ENCODE measurements around the gene DYNC1LI1. TPM values are rescaled to one million over a fixed set of nuclear protein-coding genes. Genes with fewer than 3 reads are reported as not detected.

DYNC1LI1 gene
- total RNA-seq, 1 experiment from 2014 or later: 41.1 TPM

GRCh38 chr3:32501783-32502117 is 68.9 kb downstream of the DYNC1LI1 start:
- in situ Hi-C loops (cut with HindIII; ENCODE audit: low pct_unique_long_range_greater_than_20kb, low sequenced_read_pairs): no loop called here
- DNase-seq (ENCODE audit: low read depth): no peak

GRCh38 chr3:32500880-32501782 is 69.5 kb downstream of the DYNC1LI1 start:
- DNase-seq (ENCODE audit: low read depth): no peak
- in situ Hi-C loops (cut with HindIII; ENCODE audit: low pct_unique_long_range_greater_than_20kb, low sequenced_read_pairs): no loop called here

GRCh38 chr3:32500231-32500630 is 70.4 kb downstream of the DYNC1LI1 start:
- in situ Hi-C loops (cut with HindIII; ENCODE audit: low pct_unique_long_range_greater_than_20kb, low sequenced_read_pairs): no loop called here
- no peak for DNase-seq (ENCODE audit: low read depth)

- DNase-seq (ENCODE audit: low read depth): no peak
- in situ Hi-C loops (cut with HindIII; ENCODE audit: low pct_unique_long_range_greater_than_20kb, low sequenced_read_pairs): no loop called here
These were observed 71.1 kb downstream of the DYNC1LI1 start for GRCh38 chr3:32499585-32499984.

- DNase-seq (ENCODE audit: low read depth): no peak
- in situ Hi-C loops (cut with HindIII; ENCODE audit: low pct_unique_long_range_greater_than_20kb, low sequenced_read_pairs): no loop called here
These were observed 71.7 kb downstream of the DYNC1LI1 start for GRCh38 chr3:32498992-32499391.

GRCh38 chr3:32498252-32498651 is 72.4 kb downstream of the DYNC1LI1 start:
- in situ Hi-C loops (cut with HindIII; ENCODE audit: low pct_unique_long_range_greater_than_20kb, low sequenced_read_pairs): no loop called here
- DNase-seq (ENCODE audit: low read depth): no peak

- in situ Hi-C loops (cut with HindIII; ENCODE audit: low pct_unique_long_range_greater_than_20kb, low sequenced_read_pairs): no loop called here
- no peak for DNase-seq (ENCODE audit: low read depth)
These were observed 75.0 kb downstream of the DYNC1LI1 start for GRCh38 chr3:32495609-32496008.

- no peak for DNase-seq (ENCODE audit: low read depth)
- in situ Hi-C loops (cut with HindIII; ENCODE audit: low pct_unique_long_range_greater_than_20kb, low sequenced_read_pairs): no loop called here
These were observed 75.6 kb downstream of the DYNC1LI1 start for GRCh38 chr3:32495085-32495484.

GRCh38 chr3:32493437-32494414 is 76.9 kb downstream of the DYNC1LI1 start:
- in situ Hi-C loops (cut with HindIII; ENCODE audit: low pct_unique_long_range_greater_than_20kb, low sequenced_read_pairs): no loop called here
- peak; percentile 25 for DNase-seq (ENCODE audit: low read depth)

- in situ Hi-C loops (cut with HindIII; ENCODE audit: low pct_unique_long_range_greater_than_20kb, low sequenced_read_pairs): no loop called here
- no peak for DNase-seq (ENCODE audit: low read depth)
These were observed 77.8 kb downstream of the DYNC1LI1 start for GRCh38 chr3:32492684-32493436.

GRCh38 chr3:32488474-32489008 is 82.1 kb downstream of the DYNC1LI1 start:
- DNase-seq (ENCODE audit: low read depth): no peak
- in situ Hi-C loops (cut with HindIII; ENCODE audit: low pct_unique_long_range_greater_than_20kb, low sequenced_read_pairs): no loop called here

- in situ Hi-C loops (cut with HindIII; ENCODE audit: low pct_unique_long_range_greater_than_20kb, low sequenced_read_pairs): no loop called here
- DNase-seq (ENCODE audit: low read depth): no peak
These were observed 82.7 kb downstream of the DYNC1LI1 start for GRCh38 chr3:32487781-32488473.

GRCh38 chr3:32484436-32484835 is 86.2 kb downstream of the DYNC1LI1 start:
- DNase-seq (ENCODE audit: low read depth): no peak
- in situ Hi-C loops (cut with HindIII; ENCODE audit: low pct_unique_long_range_greater_than_20kb, low sequenced_read_pairs): no loop called here

GRCh38 chr3:32483772-32484171 is 86.9 kb downstream of the DYNC1LI1 start:
- in situ Hi-C loops (cut with HindIII; ENCODE audit: low pct_unique_long_range_greater_than_20kb, low sequenced_read_pairs): no loop called here
- no peak for DNase-seq (ENCODE audit: low read depth)

- in situ Hi-C loops (cut with HindIII; ENCODE audit: low pct_unique_long_range_greater_than_20kb, low sequenced_read_pairs): no loop called here
- DNase-seq (ENCODE audit: low read depth): no peak
These were observed 88.0 kb downstream of the DYNC1LI1 start for GRCh38 chr3:32482693-32483092.

- in situ Hi-C loops (cut with HindIII; ENCODE audit: low pct_unique_long_range_greater_than_20kb, low sequenced_read_pairs): no loop called here
- no peak for DNase-seq (ENCODE audit: low read depth)
These were observed 88.6 kb downstream of the DYNC1LI1 start for GRCh38 chr3:32481791-32482631.

GRCh38 chr3:32480604-32481003 is 90.1 kb downstream of the DYNC1LI1 start:
- no peak for DNase-seq (ENCODE audit: low read depth)
- in situ Hi-C loops (cut with HindIII; ENCODE audit: low pct_unique_long_range_greater_than_20kb, low sequenced_read_pairs): no loop called here

Measured in Caki2 (cell line).